Tibial nerve (tissue), 3 donors: ENCODE results near the gene EGLN2.

Source experiments
- CTCF ChIP-seq, 5 experiments: fragments of 200-600 bp in 3 of 5; fragments of 450-650 bp in 2 of 5; sonication (generic) in 3 of 5; IDR thresholded peaks; one replicate each; pipeline ENCODE4 v1.5.1; 2016 to 2019; ENCODE audit warnings: antibody characterized with exemption in 5 of 5, mild to moderate bottlenecking in 3 of 5, moderate library complexity in 2 of 5
- POLR2A ChIP-seq, 2 donors: fragments of 450-650 bp; IDR thresholded peaks; one replicate each; pipeline ENCODE4 v1.6.1; 2017; ENCODE audit warnings: antibody characterized with exemption in 2 of 2, mild to moderate bottlenecking in 2 of 2, moderate library complexity in 2 of 2

GRCh38 chr19:40763963-40764362, 35.0 kb upstream of the EGLN2 start:
- TF ChIP-seq CTCF (IDR thresholded peaks at IDR 0.05) (no peak), POLR2A (IDR thresholded peaks at IDR 0.05) (no peak)
